ENCODE measurements around the gene TNFRSF4. TPM values are rescaled to one million over a fixed set of nuclear protein-coding genes. Genes with fewer than 3 reads are reported as not detected.
A peak's percentile ranks its signal among the peaks of the same experiment; 100 is the strongest.

Gene TNFRSF4
- total and polyA plus RNA-seq, 4 donors: 0.08 to 0.35 (median 0.15) TPM; not detected in 1

- WGBS: 11% methylated on average over 100 of the region's 100 CpGs
- Histone ChIP-seq H3K4me3 (ENCODE audit: low read depth in 1 of 3, low read length in 3 of 3) (peak within 1 kb of the TSS; percentile 72 to 99 (median 92)), H3K27me3 (ENCODE audit: control insufficient read depth in 4 of 4, insufficient read depth in 4 of 4, low read length in 3 of 4) (no peaks in the 10 kb centered on the region), H3K27ac (ENCODE audit: low read depth in 1 of 2, low read length in 2 of 2) (peak within 1 kb of the TSS; percentile 71 to 88), H3K9ac (ENCODE audit: low read depth in 1 of 2, low read length in 2 of 2) (peak within 1 kb of the TSS; percentile 87 to 99), H3K4me1 (ENCODE audit: control insufficient read depth in 4 of 4, insufficient read depth in 4 of 4, low read length in 3 of 4) (peaks cover 14 to 32% (median 25%) of the 10 kb centered on the region in 4 donors), H3K36me3 (ENCODE audit: control insufficient read depth in 4 of 4, insufficient read depth in 3 of 4, low read depth in 1 of 4, low read length in 3 of 4) (peaks cover 4 to 12% (median 7%) of the 10 kb centered on the region in 4 donors), H3K9me3 (ENCODE audit: control insufficient read depth in 4 of 4, low read length in 3 of 4) (no peaks in the 10 kb centered on the region)
- TF ChIP-seq EGR1 (IDR thresholded peaks at IDR 0.05; ENCODE audit: low read depth in 2 of 2): no peak
- TF ChIP-seq HNF4A (conservative IDR thresholded peaks at IDR 0.05): no peak
- TF ChIP-seq HNF4G (IDR thresholded peaks at IDR 0.05): no peak
- no peak for TF ChIP-seq GABPA (IDR thresholded peaks at IDR 0.05 in 1 of 2, conservative IDR thresholded peaks at IDR 0.05 in 1 of 2)
- TF ChIP-seq ZBTB33 (IDR thresholded peaks at IDR 0.05): no peak
- TF ChIP-seq ATF3 (IDR thresholded peaks at IDR 0.05): no peak
- no peak for TF ChIP-seq NR2F2 (IDR thresholded peaks at IDR 0.05)
- TF ChIP-seq TAF1 (conservative IDR thresholded peaks at IDR 0.05): no peak
- TF ChIP-seq RXRA (IDR thresholded peaks at IDR 0.05): no peak
- no peak for TF ChIP-seq FOXA1 (IDR thresholded peaks at IDR 0.05)
- TF ChIP-seq REST (IDR thresholded peaks at IDR 0.05): no peak
- TF ChIP-seq CTCF (IDR thresholded peaks at IDR 0.05; ENCODE audit: low read depth, low read length, missing input control): no peak
- TF ChIP-seq MAX (IDR thresholded peaks at IDR 0.05): no peak
- TF ChIP-seq RAD21 (IDR thresholded peaks at IDR 0.05): no peak
- no peak for TF ChIP-seq JUND (IDR thresholded peaks at IDR 0.05)
- no peak for DNase-seq (ENCODE audit: low spot score)
Observed at GRCh38 chr1:1232208-1232795, 18.3 kb upstream of the TNFRSF4 start, which contains the start of gene B3GALT6. Gene B3GALT6, plus strand, starts transcription at chr1:1232237. Its CDS starts 42 bp downstream, at chr1:1232279.
